ENCODE results near the gene WASF2.

DNA sequence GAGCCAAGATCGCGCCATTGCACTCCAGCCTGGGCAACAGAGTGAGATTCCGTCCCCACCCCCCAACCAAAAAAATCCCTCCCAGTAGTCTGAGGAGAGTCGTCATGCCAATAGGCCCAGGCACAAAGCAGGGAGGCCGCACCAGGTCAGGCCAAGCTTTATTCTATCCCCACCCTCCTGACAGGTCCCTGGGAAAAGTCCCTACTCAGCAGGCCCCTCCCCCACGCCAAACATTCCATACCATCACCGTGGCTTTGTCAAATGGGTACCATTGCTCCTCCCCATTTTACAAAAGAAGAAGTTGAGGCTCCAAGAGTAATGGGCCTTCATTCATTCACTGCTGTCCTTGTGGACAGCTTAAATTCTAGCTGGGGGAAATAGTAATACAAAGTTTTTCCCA, 92.2 kb downstream of the WASF2 start:
- no peak for TF ChIP-seq POLR2AphosphoS5 (IDR thresholded peaks at IDR 0.05; ENCODE audit: low read depth, low read length)
- TF ChIP-seq, protein P1, sequence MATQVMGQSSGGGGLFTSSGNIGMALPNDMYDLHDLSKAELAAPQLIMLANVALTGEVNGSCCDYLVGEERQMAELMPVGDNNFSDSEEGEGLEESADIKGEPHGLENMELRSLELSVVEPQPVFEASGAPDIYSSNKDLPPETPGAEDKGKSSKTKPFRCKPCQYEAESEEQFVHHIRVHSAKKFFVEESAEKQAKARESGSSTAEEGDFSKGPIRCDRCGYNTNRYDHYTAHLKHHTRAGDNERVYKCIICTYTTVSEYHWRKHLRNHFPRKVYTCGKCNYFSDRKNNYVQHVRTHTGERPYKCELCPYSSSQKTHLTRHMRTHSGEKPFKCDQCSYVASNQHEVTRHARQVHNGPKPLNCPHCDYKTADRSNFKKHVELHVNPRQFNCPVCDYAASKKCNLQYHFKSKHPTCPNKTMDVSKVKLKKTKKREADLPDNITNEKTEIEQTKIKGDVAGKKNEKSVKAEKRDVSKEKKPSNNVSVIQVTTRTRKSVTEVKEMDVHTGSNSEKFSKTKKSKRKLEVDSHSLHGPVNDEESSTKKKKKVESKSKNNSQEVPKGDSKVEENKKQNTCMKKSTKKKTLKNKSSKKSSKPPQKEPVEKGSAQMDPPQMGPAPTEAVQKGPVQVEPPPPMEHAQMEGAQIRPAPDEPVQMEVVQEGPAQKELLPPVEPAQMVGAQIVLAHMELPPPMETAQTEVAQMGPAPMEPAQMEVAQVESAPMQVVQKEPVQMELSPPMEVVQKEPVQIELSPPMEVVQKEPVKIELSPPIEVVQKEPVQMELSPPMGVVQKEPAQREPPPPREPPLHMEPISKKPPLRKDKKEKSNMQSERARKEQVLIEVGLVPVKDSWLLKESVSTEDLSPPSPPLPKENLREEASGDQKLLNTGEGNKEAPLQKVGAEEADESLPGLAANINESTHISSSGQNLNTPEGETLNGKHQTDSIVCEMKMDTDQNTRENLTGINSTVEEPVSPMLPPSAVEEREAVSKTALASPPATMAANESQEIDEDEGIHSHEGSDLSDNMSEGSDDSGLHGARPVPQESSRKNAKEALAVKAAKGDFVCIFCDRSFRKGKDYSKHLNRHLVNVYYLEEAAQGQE (IDR thresholded peaks at IDR 0.05; ENCODE audit: insufficient read depth in 1 of 2, low read depth in 2 of 2, low read length in 2 of 2): no peak

Measured in PFSK-1 (cell line).